ENCODE data around the gene EYA4. TPM values are rescaled to one million over a fixed set of nuclear protein-coding genes. Genes with fewer than 3 reads are reported as not detected.

EYA4 gene
- total RNA-seq, 2 experiments from 2014 or later, result not detected

- Histone ChIP-seq H3K9me2 (ENCODE audit: insufficient read depth, low read length) (no peaks in the 10 kb centered on the region), H2AFZ (ENCODE audit: low read length) (no peak overlapping the region), H3K27ac (ENCODE audit: low read depth, low read length, poor library complexity, severe bottlenecking) (no peak overlapping the region), H3K9me3 (ENCODE audit: low read length) (no peaks in the 10 kb centered on the region), H3K4me1 (ENCODE audit: insufficient read depth, low read length, poor library complexity, severe bottlenecking) (no peaks in the 10 kb centered on the region), H3K79me2 (ENCODE audit: insufficient read depth, low read depth, low read length) (no peaks in the 10 kb centered on the region), H3K36me3 (ENCODE audit: insufficient read depth, low read length) (no peaks in the 10 kb centered on the region), H3K4me3 (ENCODE audit: low read depth, low read length, poor library complexity, severe bottlenecking) (no peak overlapping the region), H3K4me2 (ENCODE audit: low read length) (no peak overlapping the region), H4K20me1 (ENCODE audit: insufficient read depth, low read length) (no peaks in the 10 kb centered on the region)
- TF ChIP-seq EZH2phosphoT487 (IDR thresholded peaks at IDR 0.05; ENCODE audit: borderline replicate concordance, low read depth, low read length) (no peak), CTCF (conservative IDR thresholded peaks at IDR 0.05; ENCODE audit: low read length) (no peak)
- ChIA-PET POLR2A (interaction anchor here (0.6 to 1.4 kb wide), 3 partner anchors 14 to 466 kb away, joined by 4 to 6 read pairs (median 4); no protein-coding TSS in a partner anchor), CTCF (ENCODE audit: unreplicated experiment) (no interaction called here)
- no TSS peak for BruUV-seq (replicated peaks)
- intact Hi-C loops (cut with micrococcal nuclease; ENCODE audit: unreplicated experiment), result no loop called here
- DNase-seq (ENCODE audit: low spot score), result no peak
These were observed 152.7 kb downstream of the EYA4 start for GRCh38 chr6:133393891-133394290.

GRCh38 chr6:133394630-133395029 is 153.5 kb downstream of the EYA4 start:
- CTCF ChIA-PET (ENCODE audit: unreplicated experiment), result no interaction called here
- H4K20me1 ChIP-seq (ENCODE audit: insufficient read depth, low read length), result no peaks in the 10 kb centered on the region
- H3K9me3 ChIP-seq (ENCODE audit: low read length), result no peaks in the 10 kb centered on the region
- no peak overlapping the region for H3K27ac ChIP-seq (ENCODE audit: low read depth, low read length, poor library complexity, severe bottlenecking)
- no peaks in the 10 kb centered on the region for H3K9me2 ChIP-seq (ENCODE audit: insufficient read depth, low read length)
- intact Hi-C loops (cut with micrococcal nuclease; ENCODE audit: unreplicated experiment), result no loop called here
- no TSS peak for BruUV-seq (replicated peaks)
- no peak for DNase-seq (ENCODE audit: low spot score)
- H3K4me3 ChIP-seq (ENCODE audit: low read depth, low read length, poor library complexity, severe bottlenecking), result no peak overlapping the region
- H3K4me1 ChIP-seq (ENCODE audit: insufficient read depth, low read length, poor library complexity, severe bottlenecking), result no peaks in the 10 kb centered on the region
- no peaks in the 10 kb centered on the region for H3K79me2 ChIP-seq (ENCODE audit: insufficient read depth, low read depth, low read length)
- TF ChIP-seq EZH2phosphoT487 (IDR thresholded peaks at IDR 0.05; ENCODE audit: borderline replicate concordance, low read depth, low read length) (no peak), CTCF (conservative IDR thresholded peaks at IDR 0.05; ENCODE audit: low read length) (no peak)
- no peak overlapping the region for H3K4me2 ChIP-seq (ENCODE audit: low read length)
- H3K36me3 ChIP-seq (ENCODE audit: insufficient read depth, low read length), result no peaks in the 10 kb centered on the region
- POLR2A ChIA-PET, result interaction anchor here (0.7 to 1.4 kb wide), 2 partner anchors 13 to 45 kb away, joined by 4 read pairs; no protein-coding TSS in a partner anchor
- H2AFZ ChIP-seq (ENCODE audit: low read length), result no peak overlapping the region

GRCh38 chr6:133396233-133396983 is 155.3 kb downstream of the EYA4 start:
- Histone ChIP-seq H3K79me2 (ENCODE audit: insufficient read depth, low read depth, low read length) (no peaks in the 10 kb centered on the region), H3K27ac (ENCODE audit: low read depth, low read length, poor library complexity, severe bottlenecking) (no peak overlapping the region), H2AFZ (ENCODE audit: low read length) (no peak overlapping the region), H3K36me3 (ENCODE audit: insufficient read depth, low read length) (no peaks in the 10 kb centered on the region), H3K4me3 (ENCODE audit: low read depth, low read length, poor library complexity, severe bottlenecking) (no peak overlapping the region), H3K9me3 (ENCODE audit: low read length) (no peaks in the 10 kb centered on the region), H4K20me1 (ENCODE audit: insufficient read depth, low read length) (no peaks in the 10 kb centered on the region), H3K4me2 (ENCODE audit: low read length) (no peak overlapping the region), H3K9me2 (ENCODE audit: insufficient read depth, low read length) (no peaks in the 10 kb centered on the region), H3K4me1 (ENCODE audit: insufficient read depth, low read length, poor library complexity, severe bottlenecking) (no peaks in the 10 kb centered on the region)
- intact Hi-C loops (cut with micrococcal nuclease; ENCODE audit: unreplicated experiment), result no loop called here
- BruUV-seq (replicated peaks), result no TSS peak
- ChIA-PET CTCF (ENCODE audit: unreplicated experiment) (no interaction called here), POLR2A (no interaction called here)
- no peak for DNase-seq (ENCODE audit: low spot score)
- TF ChIP-seq EZH2phosphoT487 (IDR thresholded peaks at IDR 0.05; ENCODE audit: borderline replicate concordance, low read depth, low read length) (no peak), CTCF (conservative IDR thresholded peaks at IDR 0.05; ENCODE audit: low read length) (no peak)

Measured in OCI-LY7 (cell line).